Hematopoietic multipotent progenitor cell treated with erythropoietin and hydrocortisone succinate and interleukin-3 and kit ligand, for 8 days (in vitro differentiated cells): ENCODE data around the gene FGD4.

Experiments
- DNase-seq: peaks from one replicate; pipeline ENCODE4 v3.0.0-alpha.2; 2015

The FGD4 gene

DNA sequence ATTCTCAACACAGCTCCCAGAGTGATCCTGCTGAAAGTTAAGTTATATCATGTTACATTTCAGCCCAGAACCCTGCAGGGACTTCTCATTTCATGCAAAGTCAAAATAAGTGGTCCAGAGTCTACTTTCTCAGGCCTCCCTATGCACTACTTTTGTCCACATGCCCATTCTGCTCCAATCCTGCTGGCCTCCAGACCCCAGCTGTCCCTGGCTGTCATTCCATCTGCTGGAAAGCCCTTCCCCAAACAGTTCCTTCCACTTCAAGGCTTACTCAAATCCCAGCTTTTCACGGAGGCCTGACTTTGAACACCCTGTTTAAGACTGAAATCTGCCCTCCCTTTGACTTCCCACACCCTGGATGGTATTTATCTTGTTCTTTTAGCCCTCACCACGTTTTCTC, 169.9 kb downstream of the FGD4 start:
- no peak for DNase-seq

DNA sequence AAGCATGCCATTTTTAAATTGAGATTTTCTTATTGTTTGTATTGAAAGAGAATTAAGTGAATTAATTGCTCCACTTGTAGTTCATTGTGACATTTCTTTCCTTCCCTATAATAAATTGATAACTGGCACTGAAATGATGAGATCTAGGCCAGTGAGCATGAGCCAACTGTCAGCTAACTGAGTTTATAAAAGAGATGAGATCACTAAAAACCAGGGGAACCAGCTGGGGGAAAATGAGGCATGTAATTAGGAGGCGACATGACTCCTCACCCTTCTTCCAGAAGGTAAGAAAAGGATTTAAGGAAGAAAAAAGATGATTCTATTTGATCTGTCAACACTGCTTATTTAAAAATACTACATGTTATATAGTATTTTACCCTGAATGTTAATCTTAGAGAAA, 175.2 kb downstream of the FGD4 start:
- no peak for DNase-seq

DNA sequence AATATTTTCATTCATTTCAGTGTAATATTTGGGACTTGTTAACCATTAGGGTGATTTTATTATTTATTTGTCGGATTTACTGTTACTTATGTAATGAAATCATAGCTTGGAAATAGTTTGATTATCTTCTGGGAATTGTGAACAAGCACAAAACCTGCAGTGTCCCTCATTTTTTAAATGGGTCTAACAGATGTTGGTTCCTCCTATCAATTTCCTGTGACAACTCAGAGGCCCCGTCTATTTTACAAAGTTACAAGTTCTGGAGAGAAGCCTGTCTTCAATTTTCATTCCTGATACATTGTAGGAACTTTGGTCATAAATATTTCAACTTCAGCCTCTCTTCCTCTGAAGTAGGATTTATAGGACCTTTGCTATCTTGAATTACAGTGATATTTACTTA, 178.0 kb downstream of the FGD4 start:
- no peak for DNase-seq

DNA sequence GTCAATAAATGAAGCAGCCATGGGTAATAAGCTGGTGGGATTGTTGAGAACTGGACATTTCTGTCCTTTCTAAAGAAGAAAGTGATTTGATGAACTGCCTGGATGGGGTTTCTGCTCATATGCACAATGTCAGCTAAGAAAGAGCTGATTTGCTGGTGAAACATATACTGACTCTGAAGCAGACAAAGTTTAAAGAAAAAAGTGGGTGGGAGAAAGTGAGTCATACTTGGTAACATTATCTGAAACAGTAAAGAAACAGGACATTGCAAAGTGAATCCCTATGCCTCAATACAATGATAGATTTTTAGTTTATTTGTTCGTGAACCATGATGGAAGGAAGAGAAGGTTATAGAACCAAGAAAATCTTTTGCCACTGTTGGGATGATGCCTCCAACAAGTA, 184.2 kb downstream of the FGD4 start:
- DNase-seq: no peak

DNA sequence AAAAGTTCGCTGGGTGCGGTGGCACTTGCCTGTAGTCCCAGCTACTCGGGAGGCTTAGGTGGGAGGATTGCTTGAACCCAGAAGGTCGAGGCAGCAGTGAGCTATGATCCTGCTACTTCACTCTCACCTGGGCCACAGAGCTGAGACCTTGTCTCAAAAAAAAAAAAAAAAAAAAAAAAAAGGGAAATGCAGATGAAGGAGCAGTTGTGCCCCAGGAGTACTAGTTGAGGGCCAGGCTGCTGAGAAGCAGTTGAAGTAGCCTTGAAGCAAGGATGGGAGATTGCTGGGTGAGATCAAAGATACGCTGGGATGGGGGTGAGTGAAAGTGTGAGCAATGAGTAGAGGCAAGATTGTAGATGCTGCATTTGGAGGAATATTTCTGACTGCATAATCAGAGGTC, 186.3 kb downstream of the FGD4 start:
- DNase-seq: no peak

DNA sequence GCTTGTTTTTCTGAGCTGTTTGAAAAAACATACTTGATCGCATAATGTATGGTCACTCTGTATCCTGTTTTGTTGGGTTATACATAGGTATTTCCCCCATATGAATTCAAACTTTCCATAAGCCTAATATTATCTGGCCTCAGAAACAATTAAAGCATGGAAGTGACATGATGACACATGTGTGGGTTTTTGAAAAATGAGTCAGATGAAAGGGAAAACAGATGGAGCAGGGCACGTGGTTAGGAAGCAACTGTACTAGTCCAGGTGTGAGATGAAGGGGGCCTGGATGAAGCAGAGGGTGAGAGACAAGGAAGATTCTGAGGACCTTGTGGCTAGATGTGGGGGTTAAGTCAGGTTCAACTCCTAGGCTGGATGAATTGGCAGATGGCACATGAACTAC, 187.0 kb downstream of the FGD4 start:
- DNase-seq: no peak

DNA sequence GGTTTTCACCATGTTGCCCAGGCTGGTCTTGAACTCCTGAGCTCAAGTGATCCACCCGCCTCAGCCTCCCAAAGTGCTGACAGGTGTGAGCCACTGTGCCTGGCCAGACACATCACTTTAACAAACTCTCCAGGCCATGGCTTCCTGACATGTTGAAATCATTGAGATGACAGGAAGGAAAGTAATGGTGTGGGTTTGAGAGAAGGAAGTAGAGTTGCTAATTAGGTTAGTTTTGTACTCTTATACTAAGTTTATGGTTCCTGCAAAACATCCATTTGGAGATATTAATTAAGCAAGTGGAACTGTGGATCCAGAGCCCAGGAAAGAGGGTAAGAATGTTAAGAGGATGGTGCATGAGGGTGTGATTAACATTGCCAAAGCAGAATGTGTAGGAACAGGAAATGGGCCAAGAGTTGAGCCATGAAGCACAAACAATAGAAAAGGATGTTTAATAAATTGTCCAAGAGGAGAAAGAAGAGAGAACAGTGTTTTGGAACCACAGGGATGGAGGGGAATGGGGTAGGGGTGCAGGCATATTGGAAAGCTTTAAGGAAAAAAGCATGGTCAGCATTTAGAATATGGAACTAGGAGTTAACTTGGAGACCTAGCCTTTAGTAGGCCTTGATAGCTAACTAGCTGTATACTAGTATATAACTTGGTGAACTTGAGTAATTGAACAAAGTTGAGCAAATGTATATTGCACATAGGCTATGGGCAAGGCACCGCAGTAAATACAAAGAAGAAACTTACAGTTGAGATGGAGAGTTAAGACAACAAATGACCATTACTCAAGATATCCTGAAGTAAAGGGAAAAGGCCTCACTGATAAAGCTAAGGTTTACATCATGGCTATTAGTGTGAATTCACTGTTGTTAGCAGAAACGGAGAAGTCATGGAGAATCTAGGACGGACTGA, 188.5 kb downstream of the FGD4 start:
- peak; percentile 8 for DNase-seq

DNA sequence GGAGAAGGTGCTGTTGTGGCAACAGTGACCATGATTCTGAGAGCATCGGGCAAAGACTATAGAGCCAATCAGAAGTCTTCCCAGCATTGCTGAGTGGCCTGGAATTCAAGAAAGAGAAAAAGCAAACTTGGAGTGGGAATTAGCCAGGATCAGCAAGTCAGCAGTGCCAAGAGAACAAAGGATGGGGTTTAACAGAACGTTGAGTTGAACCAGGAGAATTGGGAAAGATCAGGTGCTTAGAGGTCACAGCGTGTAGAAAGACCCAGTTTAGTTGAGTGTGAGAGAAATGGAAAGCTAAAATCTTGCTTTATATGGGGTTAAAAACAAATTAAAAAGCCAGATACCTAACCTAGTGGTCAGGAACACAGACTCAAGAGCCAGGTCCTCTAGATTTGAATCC, 189.2 kb downstream of the FGD4 start:
- no peak for DNase-seq

DNA sequence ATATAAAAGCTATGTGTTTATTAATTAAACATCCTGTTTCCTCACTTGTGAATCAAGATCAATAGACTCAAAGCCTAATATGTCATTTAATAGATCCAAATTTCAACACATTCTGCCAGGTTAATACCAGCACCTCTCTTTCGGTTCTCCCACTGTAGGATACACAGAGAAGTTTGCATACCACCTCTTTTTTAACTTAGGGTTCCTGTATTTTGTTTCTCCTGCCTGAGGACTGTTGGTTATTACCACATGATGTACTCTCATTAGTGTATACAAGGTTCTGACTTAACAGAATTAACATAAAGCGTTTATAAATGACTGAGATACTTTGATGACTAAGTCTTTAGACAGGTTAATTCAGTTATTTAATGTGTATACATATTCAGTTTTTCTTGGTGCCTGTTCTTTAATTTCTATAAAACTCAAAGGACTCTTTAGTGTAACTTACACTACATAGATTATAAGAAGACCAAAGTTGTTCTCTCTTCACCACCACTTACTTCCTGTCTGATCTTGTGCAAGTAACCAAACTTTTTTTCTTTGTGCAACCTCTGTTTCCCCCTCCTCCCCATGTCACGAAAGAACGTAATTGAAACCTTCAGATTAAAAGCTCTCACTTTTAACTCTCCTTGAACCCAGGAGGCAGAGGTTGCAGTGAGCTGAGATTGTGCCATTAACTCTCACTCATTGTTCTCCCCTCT, 190.0 kb downstream of the FGD4 start:
- peak; percentile 27 for DNase-seq

DNA sequence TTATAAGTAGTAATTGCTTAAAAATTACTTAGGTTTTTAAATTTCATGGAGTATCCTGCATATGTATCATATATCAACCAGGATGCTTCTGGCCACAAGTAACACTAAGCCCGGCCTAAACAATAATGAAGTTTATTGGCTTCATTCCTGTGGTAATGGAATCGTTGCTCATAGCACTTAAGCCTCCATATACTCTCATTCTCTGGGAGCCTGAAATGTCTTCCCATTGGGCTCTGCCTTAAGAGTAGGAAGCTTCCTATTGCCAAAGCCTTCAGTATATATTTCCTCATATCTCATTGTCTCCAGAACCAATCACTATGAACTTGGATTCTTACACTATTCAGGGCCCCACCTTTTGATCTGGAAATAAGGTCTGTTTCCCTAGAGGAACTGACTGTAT, 195.9 kb downstream of the FGD4 start:
- no peak for DNase-seq

DNA sequence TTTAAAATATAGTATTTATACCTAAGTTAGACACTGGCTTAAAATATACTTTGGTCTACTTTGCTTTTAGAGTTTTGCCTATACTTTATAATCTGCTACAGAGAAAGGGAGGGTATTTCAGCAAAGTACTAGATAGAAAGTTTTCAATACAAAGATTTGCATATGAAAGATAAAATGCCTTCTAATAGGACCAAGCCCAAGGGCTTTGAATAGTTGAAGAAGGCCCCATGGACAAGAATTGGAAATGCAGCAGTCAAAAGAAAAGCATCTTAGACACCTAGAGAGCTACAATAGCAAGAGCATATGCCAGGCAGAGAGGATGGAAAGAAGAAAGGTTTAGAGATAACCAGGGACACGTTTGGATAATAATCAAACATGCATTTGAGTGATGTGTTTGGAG, 196.7 kb downstream of the FGD4 start:
- no peak for DNase-seq

DNA sequence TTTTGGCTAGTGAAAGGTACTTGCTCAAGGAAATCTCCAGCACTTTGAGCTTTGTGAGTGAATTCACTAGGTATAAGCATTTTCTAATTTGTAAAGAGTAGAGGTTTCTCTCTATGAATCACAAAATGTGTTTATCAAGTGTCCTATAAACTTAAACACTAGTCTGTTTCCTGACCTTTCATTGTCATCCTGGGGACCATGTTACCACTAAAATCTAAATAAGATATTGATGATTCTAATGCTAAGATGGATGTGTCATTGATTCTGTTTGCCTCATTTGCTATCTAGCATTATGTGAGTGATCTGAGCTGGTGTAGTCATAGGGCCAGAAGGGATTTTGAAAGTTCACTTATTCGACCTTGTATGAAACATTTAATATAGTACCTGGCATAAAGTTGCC, 199.3 kb downstream of the FGD4 start:
- no peak for DNase-seq

DNA sequence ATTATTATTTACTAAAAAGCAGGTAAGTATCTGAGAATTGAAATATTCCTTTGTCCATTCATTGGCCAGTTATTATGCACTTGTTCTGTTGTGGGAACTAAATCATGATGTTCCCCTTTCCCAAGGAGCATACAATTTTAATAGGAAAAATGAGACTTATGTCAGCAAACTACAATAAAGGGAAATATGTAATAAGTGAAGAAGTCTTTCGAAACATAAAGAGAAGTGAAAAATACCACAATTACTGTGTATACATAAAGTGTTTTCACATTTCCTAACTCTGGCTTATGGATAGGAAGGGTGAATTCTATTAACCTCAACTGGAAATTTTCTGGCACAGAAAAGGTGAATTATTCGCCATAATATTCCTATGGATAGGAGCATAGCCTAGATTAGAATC, 201.3 kb downstream of the FGD4 start:
- no peak for DNase-seq

DNA sequence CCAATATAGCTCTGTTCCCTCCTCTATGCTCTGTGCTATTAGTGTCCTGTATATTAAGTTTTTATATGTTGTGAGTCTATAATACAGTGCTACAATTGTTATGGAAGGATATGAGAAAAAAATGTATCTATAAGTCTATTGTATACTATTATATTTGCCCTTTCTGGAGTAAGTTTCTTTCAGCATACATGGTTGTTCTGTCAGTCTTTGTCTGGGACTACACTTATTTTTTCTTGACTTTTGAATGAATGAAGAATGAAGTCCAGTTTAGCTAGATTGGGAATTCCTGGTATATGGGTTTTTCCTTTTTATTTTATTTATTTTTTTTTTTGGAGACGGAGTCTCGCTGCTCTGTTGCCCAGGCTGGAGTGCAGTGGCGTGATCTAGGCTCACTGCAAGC, 203.7 kb downstream of the FGD4 start:
- no peak for DNase-seq

DNA sequence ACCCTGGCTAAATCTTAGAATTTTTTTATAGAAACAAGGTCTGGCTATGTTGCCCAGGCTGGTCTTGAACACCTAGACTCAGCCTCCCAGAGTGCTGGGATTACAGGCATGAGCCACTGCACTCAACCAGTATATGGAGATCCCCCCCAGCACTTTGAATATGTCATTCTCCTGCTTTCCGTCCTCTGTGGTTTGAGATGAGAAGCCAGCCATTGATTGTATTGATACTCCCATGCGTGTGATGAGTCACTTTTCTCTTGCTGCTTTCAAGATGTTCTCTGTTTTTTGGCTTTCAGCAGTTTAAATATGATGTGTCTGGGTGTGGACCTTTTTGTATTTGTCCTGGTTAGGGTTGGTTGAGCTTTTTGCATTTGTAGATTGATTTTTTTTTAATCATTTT, 204.5 kb downstream of the FGD4 start:
- peak; percentile 39 for DNase-seq

DNA sequence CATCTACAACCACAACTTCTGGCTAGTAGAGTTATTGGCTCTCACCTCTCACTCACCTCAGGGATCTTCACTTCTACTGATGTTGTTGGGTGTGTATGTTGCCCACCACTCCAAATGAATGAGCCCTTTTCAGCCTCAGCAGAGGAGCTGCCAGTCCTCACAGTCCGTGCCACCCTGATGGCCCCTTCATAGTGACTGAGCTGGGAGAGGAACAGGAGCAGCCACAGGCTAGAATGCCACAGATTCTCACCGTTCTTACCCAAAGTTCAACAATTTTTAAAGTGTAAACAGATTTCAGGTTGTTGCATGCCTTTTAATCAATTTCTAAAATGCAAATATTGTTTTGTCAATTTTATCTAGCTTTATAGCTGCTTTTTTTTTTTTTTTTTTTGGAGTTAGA, 205.2 kb downstream of the FGD4 start:
- DNase-seq: no peak

DNA sequence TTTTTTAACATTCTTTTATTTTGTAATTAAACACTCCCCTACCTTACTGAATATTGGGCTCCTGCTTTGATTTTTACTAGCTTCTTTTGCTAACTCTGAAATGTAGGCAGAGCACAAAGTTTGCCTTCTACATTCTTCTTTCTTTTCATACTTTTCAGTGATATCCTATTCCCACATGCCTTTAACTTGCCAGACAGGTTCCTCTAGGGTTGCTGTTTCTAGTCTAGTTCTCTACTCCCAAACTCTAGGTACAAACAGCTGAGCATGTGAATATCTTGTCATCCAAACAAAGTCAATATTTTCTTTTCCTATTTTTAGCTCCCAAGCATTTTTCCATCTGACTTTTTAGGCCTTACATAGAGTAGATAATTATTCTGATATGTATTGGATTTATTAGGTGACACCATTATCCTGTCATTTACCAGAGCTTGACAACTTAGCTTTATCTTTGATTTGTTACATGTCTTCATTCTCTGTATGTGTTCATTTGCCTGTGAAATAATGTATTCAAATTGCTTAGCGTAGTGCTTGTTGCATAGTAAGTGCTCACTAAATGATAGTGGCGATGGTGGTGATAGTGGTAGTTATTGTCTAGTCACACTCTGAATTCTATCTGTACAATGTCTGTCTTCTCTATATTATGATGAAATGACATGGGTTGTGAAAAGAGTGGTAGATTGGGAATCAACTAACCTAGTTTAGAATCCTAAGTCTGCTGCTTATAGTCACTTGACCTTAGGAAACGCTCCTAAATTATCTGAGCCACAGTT, 206.2 kb downstream of the FGD4 start:
- DNase-seq: no peak

DNA sequence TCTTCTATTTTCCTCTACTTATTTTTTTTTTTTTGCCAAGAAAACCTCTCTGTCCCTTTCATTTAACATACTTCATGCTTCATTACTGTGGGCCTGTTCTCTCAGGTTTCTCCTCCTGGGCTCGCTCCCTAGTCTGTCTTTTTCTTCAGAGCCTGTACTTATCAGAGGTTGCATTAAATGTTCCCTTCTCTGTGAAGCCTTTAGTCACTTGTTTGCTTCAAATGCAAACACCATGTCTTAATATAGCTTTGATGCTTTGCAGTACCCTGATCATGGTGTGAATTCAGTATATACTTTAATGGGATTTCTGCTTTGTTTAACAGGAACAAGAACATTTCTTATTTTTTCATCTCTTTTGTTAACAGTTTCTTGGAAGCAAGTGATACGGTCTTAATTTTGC, 207.1 kb downstream of the FGD4 start:
- DNase-seq: no peak

DNA sequence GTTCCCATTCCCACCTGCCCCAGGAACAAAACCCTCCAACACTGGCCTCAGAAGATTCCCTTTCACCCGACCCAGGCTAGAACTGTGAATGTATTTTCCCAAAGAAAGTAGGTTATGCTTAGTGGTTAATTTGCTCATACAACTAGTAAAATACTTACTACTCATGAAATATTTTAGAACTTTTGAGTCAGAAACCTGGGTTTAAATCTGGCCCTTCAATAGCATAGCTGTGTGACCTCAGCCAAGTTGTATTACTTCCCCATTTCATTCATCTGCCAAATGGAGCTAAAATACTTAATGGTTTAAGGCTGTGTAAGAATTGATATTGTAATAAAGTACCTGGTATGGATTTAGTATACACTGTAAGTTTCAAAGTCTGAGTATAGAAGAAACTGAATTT, 210.6 kb downstream of the FGD4 start:
- no peak for DNase-seq

DNA sequence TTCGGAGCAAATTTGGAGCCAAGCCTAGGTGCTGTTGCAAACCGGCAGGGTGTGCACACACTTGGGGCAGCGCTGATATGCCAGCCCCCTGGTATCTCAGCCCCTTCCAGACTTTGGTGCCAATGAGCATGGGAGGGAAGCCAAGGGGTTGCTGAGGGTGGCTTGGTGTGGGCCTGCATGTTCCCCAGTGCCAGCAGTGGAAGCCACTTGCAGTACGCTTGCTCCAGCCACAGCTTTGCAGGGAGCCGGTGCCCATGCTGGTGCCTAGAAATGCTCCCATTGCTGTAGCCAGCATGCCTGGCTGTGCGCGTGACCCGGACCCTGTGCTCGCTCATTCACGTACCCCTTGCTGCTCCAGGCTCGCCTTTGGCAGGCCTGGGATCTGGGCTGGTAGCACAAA, 212.6 kb downstream of the FGD4 start:
- no peak for DNase-seq

DNA sequence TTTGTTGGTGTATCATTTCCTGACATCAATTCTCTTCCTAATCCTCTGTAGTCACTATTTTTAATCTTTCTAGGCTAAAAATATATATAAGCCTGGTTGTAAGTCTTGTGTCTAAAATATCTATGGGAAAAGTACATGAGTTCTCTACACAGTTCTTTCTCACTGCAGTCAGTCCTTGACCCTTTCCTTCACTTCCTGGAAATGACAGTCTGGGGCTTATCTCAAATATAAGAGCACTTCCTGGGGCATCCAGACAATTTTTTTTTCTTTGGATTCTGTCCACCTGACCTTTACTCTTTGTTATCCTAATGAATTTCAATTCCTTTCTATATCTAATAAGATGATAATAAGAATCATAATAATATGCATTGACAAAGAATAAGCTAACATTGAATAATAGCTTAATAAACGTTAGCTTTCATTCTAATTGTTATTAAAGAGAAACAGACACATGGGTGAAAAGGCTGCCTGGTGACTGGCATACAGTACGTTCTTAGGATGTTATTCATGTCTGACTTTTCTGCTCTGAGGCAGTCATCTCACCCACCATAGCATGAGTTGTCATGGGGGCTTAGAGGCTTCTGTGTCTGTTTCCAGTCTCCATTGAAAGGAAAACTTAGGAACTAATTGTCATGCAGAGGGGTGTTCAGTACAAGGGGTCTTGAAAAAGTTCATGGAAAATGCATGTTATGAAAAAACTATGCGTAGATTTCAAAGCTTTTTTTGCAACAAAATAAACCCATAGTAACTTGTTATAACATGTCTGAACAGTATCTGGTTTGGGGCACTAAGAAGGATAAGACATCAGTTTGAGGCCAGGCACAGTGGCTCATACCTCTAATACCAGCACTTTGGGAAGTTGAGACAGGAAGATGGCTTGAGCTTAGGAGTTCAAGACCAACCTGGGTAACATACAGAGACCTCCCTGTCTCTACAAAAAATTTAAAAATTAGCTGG, 213.6 kb downstream of the FGD4 start:
- no peak for DNase-seq

DNA sequence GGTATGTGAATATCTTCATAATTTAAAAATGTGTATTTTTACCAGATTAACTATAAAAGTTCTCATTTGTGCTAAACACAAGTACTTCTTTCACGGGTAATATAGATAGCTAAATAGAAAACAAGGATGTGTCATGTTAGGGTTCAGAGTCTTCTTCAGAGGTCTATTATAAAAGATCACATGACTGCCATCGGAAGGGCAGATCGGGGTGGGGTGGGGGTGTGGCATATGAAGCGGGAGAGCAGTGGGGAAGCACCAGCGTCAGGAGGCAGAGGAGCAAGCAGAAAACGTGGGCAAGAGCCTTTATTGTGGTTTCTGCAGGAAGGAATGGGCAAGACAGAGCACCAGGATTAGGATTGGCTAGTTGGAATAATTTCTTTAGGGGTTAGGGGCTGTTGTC, 216.1 kb downstream of the FGD4 start:
- no peak for DNase-seq

DNA sequence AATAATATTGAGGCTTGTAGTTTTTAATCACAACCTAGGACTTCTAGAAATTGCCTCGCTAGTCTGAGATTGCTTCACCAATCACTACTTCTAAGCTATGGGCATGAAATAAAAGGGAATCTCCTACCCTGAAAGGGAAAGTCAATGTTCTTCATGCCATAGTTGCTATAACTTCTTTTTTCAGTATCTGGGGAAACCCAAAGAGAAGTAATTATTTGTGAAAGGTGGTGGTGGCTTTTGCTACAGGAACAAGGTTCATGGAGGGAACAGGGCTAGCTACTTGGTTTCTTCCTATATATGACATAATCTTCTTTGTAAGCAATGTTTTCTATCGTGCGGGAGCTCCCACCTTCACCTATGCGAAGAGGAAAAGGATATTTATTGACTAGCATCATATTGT, 218.2 kb downstream of the FGD4 start:
- no peak for DNase-seq
